Omental fat pad (tissue), 4 donors: Measurements from ENCODE around the gene TOM1. TPM values are rescaled to one million over a fixed set of nuclear protein-coding genes. Genes with fewer than 3 reads are reported as not detected.

ENCODE experiments used
- ATAC-seq: fragments of 150-250 bp; one replicate; pipeline ENCODE4 v1.9.1; 2016; ENCODE audit warnings: mild to moderate bottlenecking, moderate library complexity; ENCODE audit not compliant: low FRiP score
- DNase-seq: peaks from one replicate; pipeline ENCODE4 v3.0.0-alpha.2; 2019; ENCODE audit warnings: low spot score
- total RNA-seq, 4 donors: library from RNA; depleted of rRNA; stranded (reverse); fragments of >200 nt; gene quantifications; one replicate each; pipeline ENCODE4 v1.1.0, GENCODE V29; 2016
- TF ChIP-seq, protein P1 (sequence below), 3 donors: fragments of 450-650 bp; IDR thresholded peaks; one replicate each; pipeline ENCODE4 v1.5.1; 2016 to 2017; ENCODE audit warnings: antibody characterized with exemption in 3 of 3, mild to moderate bottlenecking in 3 of 3, moderate library complexity in 2 of 3

The TOM1 gene
- total RNA-seq, 4 donors from 2014 or later: 65.6 to 109 (median 93.2) TPM

DNA sequence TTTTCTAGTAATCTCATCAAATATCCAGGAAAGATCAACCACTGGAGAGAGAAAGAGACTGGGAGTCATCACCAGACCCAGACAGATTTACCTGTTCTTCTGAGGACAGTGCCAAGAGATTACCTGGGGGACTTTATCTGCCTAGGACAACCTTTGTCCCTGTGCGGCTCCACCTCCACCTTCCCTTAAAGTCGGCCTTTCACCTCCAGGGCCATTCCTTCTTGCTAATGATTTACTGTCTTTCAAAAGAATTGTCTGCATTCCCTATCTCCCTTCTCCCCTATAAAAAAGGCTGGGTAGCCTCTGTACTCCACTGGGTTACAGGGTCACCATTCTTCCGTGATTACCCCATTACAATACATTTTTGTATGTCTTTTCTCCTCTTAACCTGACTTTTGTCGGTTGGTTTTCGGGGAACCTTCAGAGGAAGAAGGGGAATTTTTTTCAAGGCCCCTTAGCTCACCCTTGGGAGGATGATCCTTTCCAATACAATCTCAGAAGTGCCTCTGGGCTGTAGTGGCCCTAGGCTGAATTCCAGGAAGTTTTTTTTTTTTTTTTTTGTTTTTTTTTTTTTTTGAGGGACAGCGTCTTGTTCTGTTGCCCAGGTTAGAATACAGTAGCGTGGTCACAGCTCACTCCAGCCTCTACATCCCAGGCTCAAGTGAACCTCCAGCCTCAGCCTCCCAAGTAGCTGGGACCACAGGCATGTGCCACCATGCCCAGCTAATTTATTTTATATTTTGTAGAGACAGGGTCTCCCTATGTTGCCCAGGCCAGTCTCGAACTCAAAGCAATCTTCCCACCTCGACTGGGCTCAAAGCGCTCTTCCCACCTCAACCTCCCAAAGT, 79.7 kb downstream of the TOM1 start:
- TF ChIP-seq, protein P1, sequence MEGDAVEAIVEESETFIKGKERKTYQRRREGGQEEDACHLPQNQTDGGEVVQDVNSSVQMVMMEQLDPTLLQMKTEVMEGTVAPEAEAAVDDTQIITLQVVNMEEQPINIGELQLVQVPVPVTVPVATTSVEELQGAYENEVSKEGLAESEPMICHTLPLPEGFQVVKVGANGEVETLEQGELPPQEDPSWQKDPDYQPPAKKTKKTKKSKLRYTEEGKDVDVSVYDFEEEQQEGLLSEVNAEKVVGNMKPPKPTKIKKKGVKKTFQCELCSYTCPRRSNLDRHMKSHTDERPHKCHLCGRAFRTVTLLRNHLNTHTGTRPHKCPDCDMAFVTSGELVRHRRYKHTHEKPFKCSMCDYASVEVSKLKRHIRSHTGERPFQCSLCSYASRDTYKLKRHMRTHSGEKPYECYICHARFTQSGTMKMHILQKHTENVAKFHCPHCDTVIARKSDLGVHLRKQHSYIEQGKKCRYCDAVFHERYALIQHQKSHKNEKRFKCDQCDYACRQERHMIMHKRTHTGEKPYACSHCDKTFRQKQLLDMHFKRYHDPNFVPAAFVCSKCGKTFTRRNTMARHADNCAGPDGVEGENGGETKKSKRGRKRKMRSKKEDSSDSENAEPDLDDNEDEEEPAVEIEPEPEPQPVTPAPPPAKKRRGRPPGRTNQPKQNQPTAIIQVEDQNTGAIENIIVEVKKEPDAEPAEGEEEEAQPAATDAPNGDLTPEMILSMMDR (IDR thresholded peaks at IDR 0.05): no peak
- DNase-seq (no peak), ATAC-seq (no peak)

DNA sequence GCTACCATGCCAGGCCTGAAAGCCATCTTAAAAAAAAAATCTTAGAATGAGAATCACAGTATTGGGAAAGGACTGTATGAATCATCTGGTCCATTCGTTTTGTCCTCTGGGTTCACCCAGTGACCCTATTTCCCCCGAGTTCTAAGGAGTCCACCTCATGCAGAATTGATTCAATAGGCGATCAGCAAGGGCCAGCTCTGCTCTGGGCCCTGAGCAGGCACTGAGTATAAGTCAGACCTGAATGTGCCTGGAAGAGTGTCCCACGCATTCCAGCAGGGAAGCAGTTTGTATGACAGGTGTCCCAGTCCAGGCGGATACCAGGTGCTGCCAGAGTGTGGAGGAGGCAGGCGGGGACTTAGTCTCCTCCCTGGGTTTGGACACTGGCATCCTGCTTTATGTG, 80.3 kb downstream of the TOM1 start:
- no peak for DNase-seq
- TF ChIP-seq, protein P1 (IDR thresholded peaks at IDR 0.05): no peak
- ATAC-seq: peak; percentile 11

DNA sequence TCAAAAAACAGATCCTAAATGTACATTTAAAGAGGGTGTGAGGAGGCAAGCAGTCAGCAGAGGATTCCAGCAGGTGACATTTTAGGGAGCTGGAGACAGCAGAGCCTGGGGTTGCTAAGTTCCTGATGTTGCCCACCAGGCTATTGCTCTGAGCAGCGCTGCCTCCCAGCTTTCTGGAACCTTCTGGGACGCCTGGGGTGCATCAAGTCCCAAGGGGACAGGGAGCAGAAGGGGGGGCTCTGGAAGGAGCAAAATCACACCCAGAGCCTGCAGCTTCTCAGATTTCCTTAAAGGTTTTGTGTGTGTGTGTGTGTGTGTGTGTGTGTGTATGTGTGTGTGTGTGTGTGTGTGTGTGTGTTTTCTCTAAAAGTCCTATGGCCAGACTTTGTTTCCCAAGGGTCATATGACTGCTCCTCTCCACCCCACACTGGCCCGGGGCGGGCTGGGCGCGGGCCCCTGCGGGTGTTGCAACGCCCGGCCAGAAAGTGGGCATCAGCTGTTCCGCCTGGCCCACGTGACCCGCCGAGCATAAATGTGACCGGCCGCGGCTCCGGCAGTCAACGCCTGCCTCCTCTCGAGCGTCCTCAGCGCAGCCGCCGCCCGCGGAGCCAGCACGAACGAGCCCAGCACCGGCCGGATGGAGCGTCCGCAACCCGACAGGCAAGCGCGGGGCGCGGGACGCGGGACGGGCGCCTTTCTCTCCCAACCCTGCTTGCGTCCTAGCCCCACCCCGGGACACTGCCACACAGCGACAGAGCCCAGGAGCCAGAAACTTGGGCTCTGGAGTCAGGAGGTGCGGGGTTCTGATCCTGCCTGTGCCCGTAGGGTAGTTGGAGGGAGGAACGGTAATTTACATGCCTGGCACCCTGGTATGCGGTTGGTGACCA, 81.1 kb downstream of the TOM1 start, which contains the start of gene HMOX1:
HMOX1 (plus strand) TSS at position 560 of the 887 bp plus-strand sequence; CDS start at position 638, 78 bp downstream.
- ATAC-seq (peak; percentile 68), DNase-seq (peak; percentile 87)
- TF ChIP-seq, protein P1 (IDR thresholded peaks at IDR 0.05): no peak

DNA sequence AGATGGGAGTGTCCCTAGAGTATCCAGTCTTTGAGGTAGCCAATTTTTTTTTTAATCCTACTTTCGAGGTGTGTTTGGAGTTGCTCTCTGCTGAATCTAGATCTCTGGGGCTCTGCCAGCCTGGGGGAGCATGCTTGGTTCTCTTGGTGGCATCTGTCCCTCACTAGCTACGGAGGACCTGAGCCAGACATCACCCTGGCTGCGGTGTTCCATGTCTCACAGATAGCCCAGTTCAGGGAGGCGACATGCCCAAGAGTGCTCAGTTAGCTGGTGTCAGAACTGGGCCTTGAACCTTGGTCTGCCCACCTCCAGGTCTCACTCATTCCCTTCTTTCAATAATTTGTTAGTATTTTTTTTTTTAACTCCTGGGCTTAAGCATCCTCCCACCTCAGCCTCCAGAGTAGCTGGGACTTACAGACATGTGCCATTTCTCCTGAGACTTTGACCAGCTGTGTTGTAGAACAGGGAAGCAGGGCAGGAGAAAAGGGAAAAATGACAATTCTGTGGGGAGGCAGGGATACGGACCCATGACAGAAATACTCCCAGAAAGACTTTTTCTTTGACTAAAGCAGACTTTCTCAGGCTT, 81.8 kb downstream of the TOM1 start:
- TF ChIP-seq, protein P1 (IDR thresholded peaks at IDR 0.05): no peak
- ATAC-seq: no peak
- DNase-seq: no peak

DNA sequence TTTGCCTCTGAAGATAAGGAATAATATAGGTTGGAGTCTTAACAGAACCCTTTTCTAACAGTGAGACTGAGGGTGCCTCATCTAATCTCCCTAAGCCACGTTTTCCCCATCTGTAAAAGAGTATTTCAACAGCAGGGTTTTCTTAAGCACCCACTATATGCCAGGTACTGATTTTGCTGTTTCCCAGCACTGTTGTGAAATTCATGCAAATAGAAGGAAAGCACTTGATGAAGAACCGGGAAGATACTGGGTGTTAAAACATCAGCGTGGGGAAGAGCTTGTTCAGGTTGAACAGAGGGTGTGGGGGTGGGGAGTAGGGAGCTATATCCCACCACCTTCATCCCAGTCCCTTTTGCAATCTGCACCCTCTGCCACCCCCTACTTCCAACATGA, 84.0 kb downstream of the TOM1 start:
- DNase-seq (no peak), ATAC-seq (no peak)
- TF ChIP-seq, protein P1 (IDR thresholded peaks at IDR 0.05): no peak

DNA sequence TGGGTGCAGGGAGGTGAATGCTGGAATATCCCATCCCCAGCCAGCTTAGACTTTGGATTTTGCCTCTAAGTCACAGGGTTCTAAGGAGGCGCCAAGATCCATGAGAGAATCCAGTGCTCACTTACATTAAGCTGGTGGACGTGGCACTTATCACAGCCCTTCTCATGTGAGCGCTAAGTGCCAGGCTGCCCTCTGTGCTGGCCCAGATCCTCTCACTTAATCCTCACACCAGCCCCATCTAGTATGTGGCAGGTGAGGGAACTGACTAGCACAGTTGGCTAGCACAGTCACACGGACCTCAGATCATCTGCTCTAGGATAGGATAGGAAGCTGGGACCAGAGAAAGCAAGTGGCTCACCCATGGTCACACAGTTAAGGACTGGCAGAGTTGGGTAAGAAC, 84.8 kb downstream of the TOM1 start:
- DNase-seq (no peak), ATAC-seq (no peak)
- TF ChIP-seq, protein P1 (IDR thresholded peaks at IDR 0.05): no peak
